Fibroblast of skin of left biceps (primary cell): Measurements from ENCODE around the gene FETUB.

ENCODE experiments used
- DNase-seq, 2 experiments: peaks; one replicate each; pipeline ENCODE4 v3.0.0-alpha.2; 2013; ENCODE audit warnings: low read depth in 2 of 2

The FETUB gene

DNA sequence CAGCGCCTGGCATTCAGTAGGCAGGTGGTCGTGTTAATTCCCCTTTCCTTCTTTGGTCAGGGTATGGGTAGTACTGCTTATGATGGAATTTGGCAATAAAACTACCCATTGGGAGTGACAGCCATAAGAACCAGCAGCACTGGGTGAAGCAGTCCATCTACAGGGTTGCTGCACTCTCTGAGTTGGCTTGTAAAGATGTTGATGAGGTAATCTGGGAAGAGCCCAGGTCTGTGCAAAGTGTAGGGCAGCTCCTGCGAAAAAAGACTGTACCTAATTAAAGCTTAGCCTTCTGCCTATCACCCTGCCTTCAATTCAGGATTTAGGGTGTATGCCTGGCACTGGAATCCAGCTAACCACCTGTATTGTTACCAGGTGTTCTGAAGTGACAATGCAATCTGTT, 4.7 kb upstream of the FETUB start:
- no peak for DNase-seq

DNA sequence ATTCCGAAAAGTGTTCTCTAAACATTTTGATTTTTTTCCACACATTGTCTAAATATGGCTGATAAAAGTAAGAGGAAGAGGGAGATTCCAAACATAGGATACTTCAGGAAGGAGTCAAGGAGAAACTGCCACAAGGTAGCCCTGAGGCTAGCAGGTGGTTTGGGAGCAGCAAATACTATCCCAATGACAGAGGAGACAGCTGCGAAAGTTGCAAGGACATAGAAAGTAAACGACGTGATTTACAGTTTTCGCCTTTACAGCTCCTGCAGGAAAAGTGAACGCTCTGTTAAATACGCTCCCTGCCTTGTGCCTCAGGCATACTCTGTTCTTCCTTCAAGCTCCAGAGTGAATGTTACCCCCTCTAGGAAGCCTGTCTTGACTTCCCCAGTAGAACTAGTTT, 3.7 kb upstream of the FETUB start:
- DNase-seq, result no peak

DNA sequence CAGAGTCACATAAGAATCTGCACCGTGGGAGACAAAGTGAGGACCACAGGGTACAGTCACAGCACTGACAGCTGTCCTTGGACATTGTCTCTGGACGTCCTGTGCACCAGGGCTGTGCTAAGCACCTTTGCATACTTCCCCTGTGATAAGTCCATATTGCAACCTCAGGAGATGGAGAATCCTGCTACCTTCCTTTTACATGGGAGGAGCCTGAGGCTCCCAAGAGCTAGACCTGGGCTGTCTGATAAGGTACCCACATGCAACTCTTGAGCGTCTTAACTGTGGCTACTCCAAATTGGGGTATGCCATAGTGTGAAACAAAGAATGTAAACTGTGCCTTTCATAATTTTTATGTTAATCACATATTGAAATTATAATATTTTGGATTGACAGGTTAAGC, 2.5 kb upstream of the FETUB start:
- DNase-seq, result no peak

GRCh38 chr3:186638259-186638658, 1.9 kb upstream of the FETUB start:
- no peak for DNase-seq

DNA sequence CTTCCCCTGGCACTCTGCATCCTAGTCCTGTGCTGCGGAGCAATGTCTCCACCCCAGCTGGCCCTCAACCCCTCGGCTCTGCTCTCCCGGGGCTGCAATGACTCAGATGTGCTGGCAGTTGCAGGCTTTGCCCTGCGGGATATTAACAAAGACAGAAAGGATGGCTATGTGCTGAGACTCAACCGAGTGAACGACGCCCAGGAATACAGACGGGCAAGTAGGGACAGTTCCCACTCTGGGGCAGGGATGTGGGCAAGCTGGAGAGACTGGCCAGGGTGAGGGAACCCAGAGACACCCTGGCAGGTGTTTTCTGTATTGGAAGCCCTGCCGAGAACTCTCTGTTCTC, 247 bp downstream of the FETUB start:
- DNase-seq, result no peak

GRCh38 chr3:186640929-186641328, 730 bp downstream of the FETUB start:
- DNase-seq, result no peak

- no peak for DNase-seq
Observed at GRCh38 chr3:186642014-186642413, 1.8 kb downstream of the FETUB start.

GRCh38 chr3:186643493-186643892, 3.3 kb downstream of the FETUB start:
- no peak for DNase-seq

GRCh38 chr3:186644683-186645082, 4.5 kb downstream of the FETUB start:
- DNase-seq, result no peak

DNA sequence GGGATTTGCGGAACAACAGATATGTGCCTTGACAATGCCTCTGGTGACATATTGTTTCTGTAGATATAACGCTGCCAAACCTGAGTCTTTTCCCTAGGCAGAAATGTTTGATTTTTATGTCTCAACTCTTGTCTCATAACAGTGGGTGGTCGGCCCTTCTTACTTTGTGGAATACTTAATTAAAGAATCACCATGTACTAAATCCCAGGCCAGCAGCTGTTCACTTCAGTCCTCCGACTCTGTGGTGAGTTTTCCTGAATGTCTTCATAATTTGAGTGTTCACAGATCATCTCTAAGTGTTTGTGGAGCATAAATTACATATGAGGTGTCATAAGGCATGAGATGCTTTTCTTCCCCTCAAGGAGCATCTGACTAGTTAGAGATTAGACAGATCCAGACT, 5.9 kb downstream of the FETUB start:
- no peak for DNase-seq

GRCh38 chr3:186646841-186647240, 6.6 kb downstream of the FETUB start:
- DNase-seq, result no peak

GRCh38 chr3:186648851-186649250, 8.7 kb downstream of the FETUB start:
- DNase-seq, result no peak

- DNase-seq, result no peak
Observed at GRCh38 chr3:186651678-186652215, 11.5 kb downstream of the FETUB start.

DNA sequence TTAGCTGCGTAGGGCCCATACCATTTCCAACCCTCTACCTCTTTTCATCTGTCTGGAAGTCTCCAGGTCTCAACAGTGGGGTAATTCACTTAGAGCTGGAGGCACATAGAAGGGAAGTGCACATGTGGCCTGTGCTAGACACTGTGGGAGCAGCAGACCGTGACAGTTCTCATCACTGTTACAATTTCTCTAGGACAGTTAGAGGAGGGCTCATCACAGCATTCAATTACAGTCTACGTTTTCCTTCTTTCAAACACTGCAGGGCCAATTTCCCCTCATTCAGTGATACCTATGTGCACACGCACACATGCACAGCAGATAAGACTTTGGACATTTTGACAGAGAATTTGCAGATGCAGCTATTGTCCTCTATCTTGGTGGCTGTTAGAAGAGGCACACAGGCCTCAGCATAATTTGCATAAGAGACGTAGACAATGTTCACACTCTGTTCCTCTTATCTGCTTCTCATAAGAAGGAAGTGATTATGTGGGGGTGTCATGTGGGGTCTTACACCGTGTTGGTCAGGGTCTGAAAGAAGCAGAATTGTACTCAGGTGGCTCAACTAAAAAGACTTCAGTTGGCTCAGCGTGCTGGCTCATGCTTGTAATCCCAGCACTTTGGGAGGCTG, 13.0 kb downstream of the FETUB start:
- no peak for DNase-seq

DNA sequence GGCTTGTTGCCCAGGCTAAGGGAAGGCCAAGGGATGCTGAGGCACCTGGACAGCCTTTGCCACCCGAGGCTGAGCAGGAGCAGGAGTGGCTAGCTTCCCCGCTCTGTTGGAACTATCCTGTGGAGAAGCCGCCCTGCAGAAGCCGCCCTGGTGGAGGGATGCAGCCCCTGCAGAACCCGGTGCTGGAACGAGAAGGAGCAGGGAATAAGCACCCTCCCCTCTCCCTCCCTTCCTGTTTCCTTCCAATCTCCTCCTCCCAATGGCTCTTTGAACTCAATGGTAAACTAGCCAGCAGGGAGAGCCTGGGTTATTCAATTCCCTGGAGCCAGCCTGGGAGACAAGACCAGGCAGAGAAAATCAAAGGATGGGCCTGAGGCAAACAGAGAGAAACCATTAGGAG, 13.8 kb downstream of the FETUB start:
- DNase-seq, result no peak

DNA sequence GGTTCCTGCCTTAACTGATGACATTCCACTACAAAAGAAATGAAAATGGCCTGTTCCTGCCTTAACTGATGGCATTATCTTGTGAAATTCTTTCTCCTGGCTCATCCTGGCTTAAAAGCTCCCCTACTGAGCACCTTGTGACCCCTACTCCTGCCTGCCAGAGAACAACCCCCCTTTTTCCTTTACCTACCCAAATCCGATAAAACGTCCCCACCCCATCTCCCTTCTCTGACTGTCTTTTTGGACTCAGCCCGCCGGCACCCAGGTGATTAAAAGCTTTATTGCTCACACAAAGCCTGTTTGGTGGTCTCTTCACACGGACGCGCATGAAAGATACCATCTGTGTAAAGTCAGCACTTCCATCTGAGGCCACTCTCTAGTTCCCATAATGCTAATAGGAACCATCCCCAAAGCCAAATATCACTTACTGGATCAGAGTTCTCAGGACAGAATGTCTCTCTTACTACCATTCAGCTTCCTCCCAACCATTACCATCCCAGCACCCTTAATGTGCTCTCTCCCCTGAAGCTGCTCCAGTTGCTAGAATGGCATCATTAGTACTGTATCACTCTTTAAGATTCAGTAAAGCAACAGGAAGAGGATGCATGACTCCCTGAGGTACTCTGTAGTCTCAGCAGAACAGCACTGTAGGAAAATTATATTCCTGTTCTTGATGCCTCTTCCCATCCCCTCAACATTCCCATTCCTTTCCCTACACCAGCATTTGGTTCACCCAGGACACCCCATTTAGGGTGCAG, 23.3 kb downstream of the FETUB start:
- no peak for DNase-seq

GRCh38 chr3:186664119-186664495, 23.9 kb downstream of the FETUB start:
- DNase-seq, result no peak

DNA sequence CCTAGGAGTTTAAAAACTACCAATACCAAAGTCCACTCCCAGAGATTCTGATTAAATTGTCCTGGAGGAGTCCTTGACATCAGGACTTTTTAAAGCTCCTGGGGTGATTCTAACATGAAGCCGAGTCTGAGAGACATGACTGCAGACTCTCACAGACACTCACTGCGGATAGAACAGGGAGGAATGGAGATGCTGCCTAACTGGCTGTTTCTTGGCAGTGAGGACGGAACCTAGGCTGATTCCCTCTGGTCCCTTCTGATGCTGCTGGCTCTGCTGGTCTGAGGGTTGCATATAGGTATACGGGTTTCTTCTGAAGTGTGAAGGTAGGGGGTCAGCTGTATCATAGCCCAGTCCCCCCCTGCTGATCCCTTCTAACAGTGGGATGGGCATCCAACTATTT, 24.3 kb downstream of the FETUB start:
- no peak for DNase-seq

- no peak for DNase-seq
Observed at GRCh38 chr3:186665625-186666188, 25.5 kb downstream of the FETUB start, which contains the start of gene HRG. Gene HRG (plus strand): TSS chr3:186666014. CDS start chr3:186666032, 18 bp downstream.

DNA sequence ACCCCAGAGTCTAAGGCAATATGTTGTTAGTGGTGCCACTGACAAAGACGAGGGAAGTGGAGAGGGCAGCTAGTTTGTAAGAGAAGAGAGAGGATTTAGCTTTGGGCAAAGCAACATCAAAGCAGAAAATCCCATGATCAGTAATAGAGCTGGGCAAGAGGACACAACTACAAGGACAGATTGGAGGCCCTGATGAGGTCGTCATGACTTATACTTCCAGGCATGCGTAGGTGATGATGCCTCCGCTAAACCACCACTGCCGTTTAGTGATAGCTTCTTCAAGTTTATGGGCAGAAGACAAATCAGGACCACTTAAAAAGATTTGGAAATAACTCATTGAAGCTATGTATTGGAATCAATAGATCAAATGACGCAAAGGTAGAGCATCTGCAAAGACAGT, 28.2 kb downstream of the FETUB start:
- no peak for DNase-seq

- DNase-seq, result no peak
Observed at GRCh38 chr3:186669378-186670084, 29.3 kb downstream of the FETUB start.

- no peak for DNase-seq
Observed at GRCh38 chr3:186670155-186670554, 30.0 kb downstream of the FETUB start.
